Liver (tissue), 9 donors: ENCODE results near the gene PFKL. TPM values are rescaled to one million over a fixed set of nuclear protein-coding genes. Genes with fewer than 3 reads are reported as not detected.

Experiments used
- DNase-seq: peaks from one replicate; pipeline ENCODE4 v3.0.0-alpha.2; 2017; ENCODE audit warnings: low spot score
- H3K27ac ChIP-seq, 2 donors: one replicate each; pipeline ENCODE4 v1.7.0; 2013; ENCODE audit warnings: inconsistent platforms in 2 of 2, low read length in 2 of 2, control low read depth in 1 of 2, low read depth in 1 of 2, mild to moderate bottlenecking in 1 of 2
- H3K27me3 ChIP-seq, 4 donors: one replicate each; pipeline versions ENCODE4 v1.6.1 to v1.7.0; 2013; ENCODE audit warnings: low read length in 3 of 4, inconsistent platforms in 1 of 4, mild to moderate bottlenecking in 1 of 4, moderate library complexity in 1 of 4; ENCODE audit not compliant: control insufficient read depth in 4 of 4, insufficient read depth in 4 of 4
- H3K36me3 ChIP-seq, 4 donors: one replicate each; pipeline versions ENCODE4 v1.6.1 to v1.7.0; 2013; ENCODE audit warnings: low read length in 3 of 4, mild to moderate bottlenecking in 3 of 4, low read depth in 1 of 4, moderate library complexity in 1 of 4; ENCODE audit not compliant: control insufficient read depth in 4 of 4, insufficient read depth in 3 of 4
- H3K4me1 ChIP-seq, 4 donors: one replicate each; pipeline versions ENCODE4 v1.6.1 to v1.7.0; 2013; ENCODE audit warnings: low read length in 3 of 4, mild to moderate bottlenecking in 3 of 4, moderate library complexity in 1 of 4; ENCODE audit not compliant: control insufficient read depth in 4 of 4, insufficient read depth in 4 of 4
- H3K4me3 ChIP-seq, 3 donors: one replicate each; pipeline versions ENCODE4 v1.6.1 to v1.7.0; 2013; ENCODE audit warnings: low read length in 3 of 3, control low read depth in 1 of 3, low read depth in 1 of 3, mild to moderate bottlenecking in 1 of 3
- H3K9ac ChIP-seq, 2 donors: one replicate each; pipeline ENCODE4 v1.7.0; 2013; ENCODE audit warnings: low read length in 2 of 2, mild to moderate bottlenecking in 2 of 2, moderate library complexity in 2 of 2, control low read depth in 1 of 2, low read depth in 1 of 2
- H3K9me3 ChIP-seq, 4 donors: one replicate each; pipeline versions ENCODE4 v1.6.1 to v1.7.0; 2013; ENCODE audit warnings: low read length in 3 of 4; ENCODE audit not compliant: control insufficient read depth in 4 of 4
- ATF3 ChIP-seq: IDR thresholded peaks from 2 replicates; pipeline ENCODE4 v1.6.1; 2016; ENCODE audit warnings: antibody characterized with exemption
- CTCF ChIP-seq: fragments of 150-350 bp; IDR thresholded peaks from 2 replicates; pipeline ENCODE4 v1.5.1; 2017; ENCODE audit warnings: improper control_type of control experiment, low read depth, low read length; ENCODE audit not compliant: missing input control
- EGR1 ChIP-seq, 2 donors: IDR thresholded peaks; 2 replicates each; pipeline ENCODE4 v1.6.1; 2016 to 2018; ENCODE audit warnings: antibody characterized with exemption in 2 of 2, low read depth in 2 of 2
- FOXA1 ChIP-seq: IDR thresholded peaks from 2 replicates; pipeline ENCODE4 v1.6.1; 2016; ENCODE audit warnings: antibody characterized with exemption
- FOXA2 ChIP-seq: IDR thresholded peaks from 2 replicates; pipeline ENCODE4 v1.6.1; 2016; ENCODE audit warnings: antibody characterized with exemption
- GABPA ChIP-seq, 2 donors: IDR thresholded peaks in 1 of 2; conservative IDR thresholded peaks in 1 of 2; 2 replicates each; pipeline ENCODE4 v1.6.1; 2016; ENCODE audit warnings: antibody characterized with exemption in 2 of 2, mild to moderate bottlenecking in 1 of 2, moderate library complexity in 1 of 2
- HNF4A ChIP-seq, 2 donors: conservative IDR thresholded peaks; 2 replicates each; pipeline ENCODE4 v1.6.1; 2016; ENCODE audit warnings: antibody characterized with exemption in 2 of 2, mild to moderate bottlenecking in 2 of 2
- HNF4G ChIP-seq: IDR thresholded peaks from 2 replicates; pipeline ENCODE4 v1.6.1; 2016; ENCODE audit warnings: antibody characterized with exemption
- JUND ChIP-seq, 2 donors: IDR thresholded peaks; 2 replicates each; pipeline ENCODE4 v1.6.1; 2016; ENCODE audit warnings: antibody characterized with exemption in 2 of 2
- NR2F2 ChIP-seq: IDR thresholded peaks from 2 replicates; pipeline ENCODE4 v1.6.1; 2016; ENCODE audit warnings: antibody characterized with exemption
- RAD21 ChIP-seq, 2 donors: IDR thresholded peaks; 2 replicates each; pipeline ENCODE4 v1.6.1; 2016; ENCODE audit warnings: antibody characterized with exemption in 2 of 2, mild to moderate bottlenecking in 2 of 2
- REST ChIP-seq: IDR thresholded peaks from 2 replicates; pipeline ENCODE4 v1.6.1; 2016; ENCODE audit warnings: antibody characterized with exemption, mild to moderate bottlenecking
- RXRA ChIP-seq, 2 donors: IDR thresholded peaks; 2 replicates each; pipeline ENCODE4 v1.6.1; 2017 to 2018; ENCODE audit warnings: antibody characterized with exemption in 2 of 2, mild to moderate bottlenecking in 1 of 2
- SP1 ChIP-seq: IDR thresholded peaks from 2 replicates; pipeline ENCODE4 v1.6.1; 2018; ENCODE audit warnings: antibody characterized with exemption, mild to moderate bottlenecking
- TAF1 ChIP-seq: conservative IDR thresholded peaks from 2 replicates; pipeline ENCODE4 v1.6.1; 2016; ENCODE audit warnings: antibody characterized with exemption, mild to moderate bottlenecking
- YY1 ChIP-seq: IDR thresholded peaks from 2 replicates; pipeline ENCODE4 v1.6.1; 2016; ENCODE audit warnings: antibody characterized with exemption, mild to moderate bottlenecking
- WGBS: extraction: QIAGEN DNeasy Blood & Tissue Kit; methylation state at CpG from one replicate; pipeline ENCODE4 v1.1.7; 2013; 5-methylcytosine and 5-hydroxymethylcytosine counted together
- polyA plus RNA-seq, 2 donors: library from polyadenylated mRNA; stranded (reverse) in 1 of 2; unstranded in 1 of 2; fragments of 200-250 nt in 1 of 2; fragments of >200 nt in 1 of 2; fragmentation: Nextera tagmentation in 1 of 2; extraction: Ambion mirVana in 1 of 2; gene quantifications; one replicate each; pipeline versions ENCODE4 v1.2.1 to v1.2.3, GENCODE V29; 2013 to 2015
- total RNA-seq, 2 donors: library from RNA; depleted of rRNA; stranded (reverse); fragments of >200 nt; gene quantifications; one replicate each; pipeline ENCODE4 v1.2.3, GENCODE V29; 2014
- TF ChIP-seq, protein P1 (sequence below): IDR thresholded peaks from 2 replicates; pipeline ENCODE4 v1.6.1; 2016; ENCODE audit warnings: antibody characterized with exemption
- TF ChIP-seq, protein P2 (sequence below): IDR thresholded peaks from 2 replicates; pipeline ENCODE4 v1.6.1; 2016; ENCODE audit warnings: antibody characterized with exemption
- donor health status: healthy.
- donor health status: healthy.
- donor health status: healthy.
- donor health status: healthy.
- donor health status: healthy.

PFKL gene
- total and polyA plus RNA-seq, 4 donors = 48.1 to 98.4 (median 81.0) TPM

- Histone ChIP-seq H3K4me3 (no peak overlapping the region), H3K9ac (no peak overlapping the region)
Observed at GRCh38 chr21:44370027-44370735, 70.3 kb downstream of the PFKL start.

GRCh38 chr21:44370786-44371410 is 71.0 kb downstream of the PFKL start:
- Histone ChIP-seq H3K9me3 (no peaks in the 10 kb centered on the region), H3K9ac (no peak overlapping the region), H3K4me3 (no peak overlapping the region), H3K36me3 (no peaks in the 10 kb centered on the region), H3K4me1 (peaks cover 0 to 10% (median 7%) of the 10 kb centered on the region in 4 donors), H3K27ac (no peak overlapping the region), H3K27me3 (no peaks in the 10 kb centered on the region)
- no peak for TF ChIP-seq NR2F2
- TF ChIP-seq FOXA2 = no peak
- TF ChIP-seq HNF4A (conservative IDR thresholded peaks at IDR 0.05) = no peak
- TF ChIP-seq ATF3 = no peak
- no peak for TF ChIP-seq RXRA (IDR thresholded peaks at IDR 0.05)
- TF ChIP-seq, protein P1, sequence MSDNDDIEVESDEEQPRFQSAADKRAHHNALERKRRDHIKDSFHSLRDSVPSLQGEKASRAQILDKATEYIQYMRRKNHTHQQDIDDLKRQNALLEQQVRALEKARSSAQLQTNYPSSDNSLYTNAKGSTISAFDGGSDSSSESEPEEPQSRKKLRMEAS = no peak
- TF ChIP-seq EGR1 (IDR thresholded peaks at IDR 0.05; ENCODE audit: low read depth in 2 of 2) = no peak
- no peak for TF ChIP-seq RAD21 (IDR thresholded peaks at IDR 0.05)
- no peak for TF ChIP-seq REST
- TF ChIP-seq YY1 = no peak
- no peak for TF ChIP-seq HNF4G
- TF ChIP-seq GABPA (IDR thresholded peaks at IDR 0.05 in 1 of 2, conservative IDR thresholded peaks at IDR 0.05 in 1 of 2) = no peak
- no peak for TF ChIP-seq SP1
- TF ChIP-seq CTCF = no peak
- TF ChIP-seq TAF1 = no peak
- no peak for TF ChIP-seq FOXA1
- TF ChIP-seq, protein P2, sequence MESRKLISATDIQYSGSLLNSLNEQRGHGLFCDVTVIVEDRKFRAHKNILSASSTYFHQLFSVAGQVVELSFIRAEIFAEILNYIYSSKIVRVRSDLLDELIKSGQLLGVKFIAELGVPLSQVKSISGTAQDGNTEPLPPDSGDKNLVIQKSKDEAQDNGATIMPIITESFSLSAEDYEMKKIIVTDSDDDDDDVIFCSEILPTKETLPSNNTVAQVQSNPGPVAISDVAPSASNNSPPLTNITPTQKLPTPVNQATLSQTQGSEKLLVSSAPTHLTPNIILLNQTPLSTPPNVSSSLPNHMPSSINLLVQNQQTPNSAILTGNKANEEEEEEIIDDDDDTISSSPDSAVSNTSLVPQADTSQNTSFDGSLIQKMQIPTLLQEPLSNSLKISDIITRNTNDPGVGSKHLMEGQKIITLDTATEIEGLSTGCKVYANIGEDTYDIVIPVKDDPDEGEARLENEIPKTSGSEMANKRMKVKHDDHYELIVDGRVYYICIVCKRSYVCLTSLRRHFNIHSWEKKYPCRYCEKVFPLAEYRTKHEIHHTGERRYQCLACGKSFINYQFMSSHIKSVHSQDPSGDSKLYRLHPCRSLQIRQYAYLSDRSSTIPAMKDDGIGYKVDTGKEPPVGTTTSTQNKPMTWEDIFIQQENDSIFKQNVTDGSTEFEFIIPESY = no peak
- TF ChIP-seq JUND (IDR thresholded peaks at IDR 0.05) = no peak
- 91% methylated on average over 35 of the region's 37 CpGs for WGBS
- DNase-seq = no peak

More at GRCh38 chr21:44370027-44370735, 70.3 kb downstream of the PFKL start:
- TF ChIP-seq, protein P1 = no peak
- TF ChIP-seq HNF4A (conservative IDR thresholded peaks at IDR 0.05) = peak in 1 of 2 donors; percentile 16
- Histone ChIP-seq H3K4me1 (peaks cover 0 to 10% (median 5%) of the 10 kb centered on the region in 4 donors), H3K9me3 (no peaks in the 10 kb centered on the region), H3K27ac (peak overlapping the region in 1 of 2 donors; percentile 25), H3K27me3 (no peaks in the 10 kb centered on the region), H3K36me3 (no peaks in the 10 kb centered on the region)
- peak; percentile 71 for DNase-seq
- 42% methylated on average over 29 of the region's 29 CpGs for WGBS
